Fibroblast of skin of left quadriceps (primary cell): ENCODE results near the gene DGUOK.
"Not testable (repeated sequence)": the region's sequence is repeated elsewhere in the genome, so short reads cannot be mapped to it uniquely, and the experiment has no call there.

Experiments
- DNase-seq, 2 experiments: peaks; one replicate each; pipeline ENCODE4 v3.0.0-alpha.2; 2013; ENCODE audit warnings: low read depth in 2 of 2

DGUOK gene

DNA sequence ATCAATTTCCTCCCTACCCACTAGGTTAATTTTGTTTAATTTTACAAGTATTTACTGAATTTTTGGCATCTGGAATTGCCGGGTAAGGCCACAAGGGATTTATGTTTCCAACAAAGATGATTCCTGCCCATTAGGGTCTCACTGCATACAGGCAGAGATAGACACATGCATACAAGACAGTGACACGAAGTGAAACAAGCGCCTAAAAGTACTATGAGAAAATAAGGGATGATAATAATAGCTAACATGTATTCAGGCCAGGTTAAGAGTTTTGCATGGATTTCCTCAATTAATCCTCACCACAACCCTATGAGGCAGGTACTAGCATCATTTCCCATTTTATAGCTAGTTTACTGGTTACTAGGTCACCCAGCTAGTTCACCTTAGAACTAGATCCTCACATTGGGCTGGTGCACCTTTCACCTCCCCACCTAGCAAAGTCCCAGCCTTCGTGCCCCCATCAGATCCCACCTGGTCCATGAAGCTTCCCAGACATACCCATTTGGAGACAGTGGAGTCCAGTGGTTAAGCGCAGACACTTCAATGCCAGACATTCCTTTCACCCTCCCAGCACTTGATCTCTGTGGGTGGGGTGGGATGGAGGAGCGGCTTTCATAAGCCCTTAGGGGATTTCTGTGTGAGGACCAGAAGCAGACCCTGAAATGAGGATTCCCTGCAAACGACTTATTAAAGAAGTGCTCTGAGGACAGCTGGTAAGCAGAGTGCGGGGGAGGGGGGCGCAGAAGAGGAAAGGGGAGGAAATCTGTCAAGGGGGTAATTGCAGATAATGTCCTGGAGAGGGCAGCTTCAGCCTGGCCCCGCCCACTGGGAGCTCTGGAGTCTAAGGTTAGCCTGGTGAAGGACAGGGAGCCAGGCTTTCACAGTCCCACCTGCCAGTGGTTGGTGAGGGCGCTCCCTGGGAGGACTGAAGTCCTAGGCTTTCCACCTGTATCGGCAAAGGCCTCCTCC lies 5.8 kb upstream of the DGUOK start:
- DNase-seq = no peak

GRCh38 chr2:73921581-73921980 lies 5.1 kb upstream of the DGUOK start:
- no peak for DNase-seq

DNA sequence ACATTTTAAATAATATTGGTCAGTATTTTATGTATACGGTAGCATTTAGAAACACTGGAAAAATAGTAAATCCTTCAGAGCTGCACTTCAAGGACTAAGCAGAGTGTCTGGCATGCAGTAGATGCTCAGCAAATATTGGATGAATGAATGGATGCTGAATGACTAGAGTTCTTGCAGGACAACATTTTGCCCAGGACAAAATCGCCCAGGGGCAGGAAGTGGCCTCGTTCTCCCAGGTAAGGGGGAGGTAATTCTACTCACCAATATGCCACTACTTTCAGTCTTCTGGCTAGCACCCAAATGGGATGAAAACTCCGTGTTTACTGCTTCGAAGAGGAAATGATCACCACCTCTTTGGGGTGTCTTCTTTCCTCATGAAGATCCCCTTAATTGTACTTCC lies 4.0 kb upstream of the DGUOK start:
- no peak for DNase-seq

GRCh38 chr2:73925033-73925704 lies 1.5 kb upstream of the DGUOK start:
- no peak for DNase-seq

- no peak for DNase-seq
These were observed 707 bp upstream of the DGUOK start for GRCh38 chr2:73925853-73926492.

GRCh38 chr2:73927344-73927743 lies 664 bp downstream of the DGUOK start:
- no peak for DNase-seq

DNA sequence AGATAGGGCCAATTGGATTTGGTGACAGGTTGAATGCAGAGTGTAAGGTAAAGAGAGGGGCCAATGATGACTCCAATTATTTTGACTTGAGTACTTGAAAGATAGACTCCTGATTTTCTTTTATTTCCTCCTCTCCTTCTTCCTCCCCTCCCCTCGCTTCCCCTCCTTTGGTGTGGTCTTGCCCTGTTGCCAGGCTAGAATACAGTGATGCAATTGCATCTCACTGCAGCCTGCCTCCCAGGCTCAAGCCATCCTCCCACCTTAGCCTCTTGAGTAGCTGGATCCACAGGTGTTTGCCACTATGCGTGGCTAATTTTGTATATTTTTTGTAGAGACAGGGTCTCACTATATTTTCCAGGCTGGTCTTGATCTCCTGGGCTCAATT lies 2.3 kb downstream of the DGUOK start:
- no peak for DNase-seq

GRCh38 chr2:73930386-73930785 lies 3.7 kb downstream of the DGUOK start:
- DNase-seq = no peak

- no peak for DNase-seq
These were observed 5.1 kb downstream of the DGUOK start for GRCh38 chr2:73931531-73932500.

GRCh38 chr2:73933194-73933593 lies 6.5 kb downstream of the DGUOK start:
- no peak for DNase-seq

DNA sequence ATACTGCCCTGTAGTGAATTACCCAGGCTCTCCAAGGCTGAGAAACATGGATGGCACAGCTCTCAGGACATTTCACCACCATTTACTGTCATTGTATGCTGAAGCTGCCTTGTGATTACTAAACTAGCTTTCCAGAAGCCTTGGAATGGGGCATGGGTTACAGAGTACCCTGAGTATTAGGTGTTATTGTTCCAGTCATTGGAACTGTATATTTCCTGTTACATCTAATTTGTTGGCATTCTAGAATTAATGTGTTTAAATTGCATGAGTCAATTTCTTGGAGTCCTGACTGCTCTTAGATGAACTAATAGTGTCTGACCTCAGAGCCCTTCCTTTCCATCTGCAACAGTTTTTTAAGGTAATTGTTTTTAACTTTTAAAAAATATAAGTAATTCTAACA lies 9.0 kb downstream of the DGUOK start:
- no peak for DNase-seq

DNA sequence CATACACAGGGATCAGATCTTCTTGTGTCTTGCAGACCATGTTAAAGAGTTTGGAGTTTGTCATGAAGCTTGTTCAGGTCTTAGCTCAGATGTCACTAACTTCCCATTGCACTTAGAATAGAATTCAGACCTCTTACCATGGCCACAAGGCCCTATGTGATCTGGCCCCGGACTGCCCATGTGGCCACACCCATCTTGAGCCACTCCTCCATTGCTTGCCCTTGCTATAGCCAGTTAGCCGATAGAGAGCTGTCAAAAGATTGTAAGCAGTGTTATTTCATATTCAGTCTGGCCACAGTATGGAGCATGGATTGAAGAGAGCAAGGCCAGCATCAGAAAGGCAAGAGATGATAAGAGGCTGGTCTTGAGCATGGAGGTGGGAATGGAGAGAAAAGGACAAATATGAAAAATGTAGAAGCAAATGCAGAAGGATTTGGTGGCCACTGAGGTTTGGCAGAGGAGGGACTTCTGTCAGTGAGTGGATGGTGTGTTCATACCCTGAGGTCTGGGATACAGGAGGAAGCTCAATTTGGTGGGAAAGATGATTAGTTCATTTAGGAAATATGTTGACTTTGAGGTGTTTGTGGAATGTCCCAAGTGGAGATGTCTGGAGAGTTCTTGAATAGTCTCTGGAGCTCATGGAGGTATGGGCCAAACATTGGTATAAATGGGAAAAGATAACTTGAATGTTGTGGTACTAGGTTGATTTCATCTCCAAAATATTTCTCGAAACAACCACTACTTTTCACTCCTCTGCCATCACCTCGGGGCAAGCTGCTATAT lies 10.6 kb downstream of the DGUOK start:
- DNase-seq = no peak

DNA sequence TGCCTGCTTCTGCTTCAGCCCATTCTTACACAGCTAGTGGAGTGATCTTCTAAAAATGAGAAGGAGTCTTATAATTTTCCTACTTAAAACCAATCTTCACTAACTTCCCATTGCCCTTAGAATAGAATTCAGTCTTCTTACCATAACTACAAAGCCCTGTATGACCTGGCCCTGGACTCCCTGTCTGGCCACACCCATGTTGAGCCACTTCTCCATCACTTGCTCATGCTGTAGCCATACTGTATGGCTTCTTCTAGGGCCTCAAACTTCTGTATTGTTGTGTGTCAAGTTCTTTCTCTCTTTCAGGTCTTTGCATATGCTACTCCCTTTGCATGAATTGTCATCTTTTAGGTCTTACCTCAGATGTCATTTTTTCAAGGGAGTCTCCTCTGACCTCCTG lies 11.2 kb downstream of the DGUOK start:
- no peak for DNase-seq

GRCh38 chr2:73938718-73939352 lies 12.2 kb downstream of the DGUOK start:
- peak; percentile 49 to 50 for DNase-seq

GRCh38 chr2:73939419-73939818 lies 12.7 kb downstream of the DGUOK start:
- no peak for DNase-seq

DNA sequence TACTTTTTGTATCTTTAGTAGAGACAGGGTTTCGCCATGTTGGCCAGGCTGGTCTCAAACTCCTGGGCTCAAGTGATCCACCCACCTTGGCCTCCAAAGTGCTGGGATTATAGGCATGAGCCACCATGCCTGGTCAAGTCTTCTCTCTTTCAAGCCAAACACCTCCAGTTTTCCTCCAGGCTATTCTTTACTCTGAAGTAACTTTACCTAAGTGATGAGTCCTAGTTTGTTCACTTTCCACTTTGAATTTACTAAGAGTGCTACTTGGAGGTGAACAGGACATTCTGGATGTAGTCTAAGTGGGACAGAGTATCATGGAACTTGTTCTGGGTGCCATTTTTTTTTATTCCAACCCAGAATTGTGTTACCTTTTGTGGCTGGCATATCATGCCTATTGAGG lies 13.4 kb downstream of the DGUOK start:
- DNase-seq = not testable (repeated sequence)

DNA sequence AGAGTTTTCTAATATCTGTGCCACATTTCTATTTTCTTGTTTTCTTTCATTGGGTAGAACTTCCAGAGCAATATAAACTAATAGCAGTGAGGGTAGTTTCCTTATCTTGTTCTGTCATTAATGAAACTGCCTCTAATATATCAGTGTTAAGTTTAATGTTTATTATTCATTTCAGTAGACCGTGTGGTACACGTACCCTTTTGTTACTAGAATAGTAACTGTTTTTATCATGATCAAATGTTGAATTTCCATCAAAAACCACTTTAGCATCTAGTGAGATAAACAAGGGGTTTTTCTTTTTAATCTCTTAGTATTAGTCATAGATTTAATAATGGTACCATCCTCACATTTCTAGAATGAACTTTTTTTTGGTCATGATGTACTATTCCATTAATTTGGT lies 16.0 kb downstream of the DGUOK start:
- no peak for DNase-seq

- no peak for DNase-seq
These were observed 18.0 kb downstream of the DGUOK start for GRCh38 chr2:73944714-73945113.

GRCh38 chr2:73946215-73946614 lies 19.5 kb downstream of the DGUOK start:
- DNase-seq = no peak

- DNase-seq = no peak
These were observed 20.0 kb downstream of the DGUOK start for GRCh38 chr2:73946666-73947065.
